ENCODE data around the gene RNF31.

The RNF31 gene

GRCh38 chr14:24160850-24161804 is 13.8 kb downstream of the RNF31 start, which contains the start of gene IRF9:
Gene IRF9 (plus strand): TSS chr14:24161265. CDS start chr14:24162145, 880 bp downstream.
- DNase-seq: peak; percentile 95

GRCh38 chr14:24162093-24162492 is 14.8 kb downstream of the RNF31 start:
- DNase-seq: peak; percentile 23

GRCh38 chr14:24164518-24164991 is 17.3 kb downstream of the RNF31 start:
- no peak for DNase-seq

GRCh38 chr14:24165785-24166184 is 18.5 kb downstream of the RNF31 start:
- no peak for DNase-seq

GRCh38 chr14:24167469-24168114 is 20.3 kb downstream of the RNF31 start:
- peak; percentile 75 for DNase-seq

GRCh38 chr14:24171422-24172260 is 24.3 kb downstream of the RNF31 start, which contains the start of gene REC8:
Gene REC8 (plus strand): TSS chr14:24172080. CDS start chr14:24172553, 473 bp downstream.
- no peak for DNase-seq

GRCh38 chr14:24172261-24172860 is 25.1 kb downstream of the RNF31 start:
- DNase-seq: no peak

GRCh38 chr14:24172871-24173281 is 25.6 kb downstream of the RNF31 start:
- no peak for DNase-seq

- DNase-seq: no peak
These were observed 29.3 kb downstream of the RNF31 start for GRCh38 chr14:24176599-24176998.

GRCh38 chr14:24177041-24177825 is 29.9 kb downstream of the RNF31 start:
- DNase-seq: no peak

- no peak for DNase-seq
These were observed 30.6 kb downstream of the RNF31 start for GRCh38 chr14:24177891-24178290.

- DNase-seq: no peak
These were observed 31.3 kb downstream of the RNF31 start for GRCh38 chr14:24178399-24179178.

GRCh38 chr14:24179294-24179960 is 32.1 kb downstream of the RNF31 start:
- DNase-seq: no peak

GRCh38 chr14:24179961-24180796 is 32.9 kb downstream of the RNF31 start:
- no peak for DNase-seq

- DNase-seq: no peak
These were observed 34.2 kb downstream of the RNF31 start for GRCh38 chr14:24181371-24182077.

- no peak for DNase-seq
These were observed 35.0 kb downstream of the RNF31 start for GRCh38 chr14:24182110-24182882.

GRCh38 chr14:24183014-24183481 is 35.8 kb downstream of the RNF31 start:
- DNase-seq: no peak

Data from inflammatory macrophage treated with lipopolysaccharide for 4 hours (primary cell).